ENCODE results near the gene SH3BGRL2. TPM values are rescaled to one million over a fixed set of nuclear protein-coding genes. Genes with fewer than 3 reads are reported as not detected.

SH3BGRL2 gene
- total RNA-seq, result 0.22 and 1.6 TPM in 2 replicates

DNA sequence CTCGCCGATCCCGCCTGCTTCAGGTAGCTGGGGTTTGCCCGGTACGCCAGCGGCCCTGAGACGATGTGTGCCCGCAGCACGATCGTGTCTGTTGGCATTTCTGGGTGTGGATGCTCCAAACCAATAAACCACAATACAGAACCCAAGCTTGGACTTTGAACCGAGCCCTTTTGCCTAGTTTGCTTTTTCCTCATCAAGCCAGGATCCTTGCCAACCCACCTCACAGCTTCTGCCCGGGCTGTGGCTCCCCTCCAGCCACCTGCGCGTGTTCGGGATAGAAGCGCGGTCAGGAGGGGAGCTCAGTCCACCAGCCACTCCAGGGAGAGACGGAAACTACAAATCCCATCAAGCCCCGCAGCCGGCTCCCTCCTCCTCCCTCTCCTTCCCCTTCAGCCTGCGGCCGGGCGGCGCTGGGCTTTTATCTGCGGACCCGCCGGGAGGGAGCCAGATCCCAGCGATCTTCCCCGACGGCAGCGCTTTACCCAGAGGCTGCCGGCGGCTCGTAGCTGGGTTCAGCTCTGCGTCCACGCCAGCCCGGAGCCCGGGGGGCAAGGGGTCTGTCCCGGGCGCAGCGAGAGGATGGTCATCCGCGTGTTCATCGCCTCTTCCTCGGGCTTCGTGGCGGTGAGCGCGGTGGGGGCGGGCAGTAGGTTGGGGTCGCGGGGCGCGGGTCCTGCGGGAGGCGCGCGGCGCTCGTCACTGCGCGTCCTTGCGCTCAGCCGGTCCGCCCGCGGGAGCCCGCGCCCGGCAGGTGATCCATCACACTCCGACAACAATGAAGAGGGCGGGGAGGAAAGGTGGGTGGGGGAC, at the start of gene SH3BGRL2:
Gene SH3BGRL2 (plus strand): TSS at position 447 of the 810 bp plus-strand sequence. CDS start 133 bp downstream, at position 580.

Other genes starting within 250 kb of the SH3BGRL2 start
- 2.4 and 4.2 TPM in 2 replicates for gene LCA5, start 93.9 kb upstream of the SH3BGRL2 start, total RNA-seq

All from placental pericyte (primary cell).